ENCODE data around the gene LRBA.

LRBA gene

GRCh38 chr4:150681063-150681462 is 334.0 kb downstream of the LRBA start:
- no peak overlapping the region for H3K4me3 ChIP-seq
- no peak for DNase-seq (ENCODE audit: low spot score)
- no peak for TF ChIP-seq CTCF (IDR thresholded peaks at IDR 0.05)
- no peak overlapping the region for H3K27ac ChIP-seq

GRCh38 chr4:150680651-150681050 is 334.4 kb downstream of the LRBA start:
- no peak for TF ChIP-seq CTCF (IDR thresholded peaks at IDR 0.05)
- no peak for DNase-seq (ENCODE audit: low spot score)
- no peak overlapping the region for H3K27ac ChIP-seq
- no peak overlapping the region for H3K4me3 ChIP-seq

- Histone ChIP-seq H3K27ac (no peak overlapping the region), H3K4me3 (no peak overlapping the region)
- TF ChIP-seq CTCF (IDR thresholded peaks at IDR 0.05) = no peak
- DNase-seq (ENCODE audit: low spot score) = no peak
Observed at GRCh38 chr4:150679765-150680343, 335.2 kb downstream of the LRBA start.

- no peak for DNase-seq (ENCODE audit: low spot score)
- H3K4me3 ChIP-seq = no peak overlapping the region
- no peak overlapping the region for H3K27ac ChIP-seq
- TF ChIP-seq CTCF (IDR thresholded peaks at IDR 0.05) = no peak
Observed at GRCh38 chr4:150679018-150679764, 335.9 kb downstream of the LRBA start.

DNA sequence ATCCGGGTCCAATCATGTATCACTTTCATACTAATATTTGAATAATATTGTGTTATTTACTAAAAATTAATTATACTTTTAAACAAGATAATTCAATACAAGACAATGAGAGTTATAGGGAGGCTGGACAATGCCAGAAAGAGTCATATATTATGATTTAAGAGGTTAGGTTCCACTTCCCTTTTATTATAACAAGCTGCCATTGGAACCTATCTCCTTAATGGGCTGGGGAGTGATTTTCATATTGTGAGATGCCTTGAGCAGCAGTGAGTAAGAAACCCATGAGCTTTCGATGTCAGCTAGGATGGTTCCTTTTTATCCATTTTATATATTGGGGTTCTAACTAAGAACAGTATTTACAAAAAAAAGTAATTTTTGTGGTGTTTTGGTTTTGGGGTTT is 341.3 kb downstream of the LRBA start:
- H3K4me3 ChIP-seq = no peak overlapping the region
- H3K27ac ChIP-seq = no peak overlapping the region
- TF ChIP-seq CTCF (IDR thresholded peaks at IDR 0.05) = no peak
- no peak for DNase-seq (ENCODE audit: low spot score)

GRCh38 chr4:150668824-150669223 is 346.3 kb downstream of the LRBA start:
- Histone ChIP-seq H3K27ac (no peak overlapping the region), H3K4me3 (no peak overlapping the region)
- no peak for DNase-seq (ENCODE audit: low spot score)
- no peak for TF ChIP-seq CTCF (IDR thresholded peaks at IDR 0.05)

DNA sequence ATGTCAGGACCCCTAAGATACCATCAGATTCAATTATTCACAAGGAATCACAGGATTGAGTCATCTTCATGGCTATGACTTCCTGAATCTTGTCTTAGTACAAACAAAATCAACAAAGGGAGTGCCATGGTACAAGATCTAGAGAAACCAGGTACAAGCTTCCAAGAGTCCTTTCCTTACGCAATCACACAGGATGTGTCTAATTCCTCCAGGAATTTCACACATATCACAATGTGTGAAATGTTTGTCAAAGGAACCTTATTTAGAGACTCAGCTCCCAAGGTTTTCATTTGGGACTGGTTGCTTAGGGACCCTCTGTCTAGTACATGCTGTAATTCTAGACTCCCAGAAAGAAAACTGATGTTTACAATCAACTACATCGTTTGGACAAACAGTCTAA is 350.1 kb downstream of the LRBA start:
- no peak overlapping the region for H3K4me3 ChIP-seq
- TF ChIP-seq CTCF (IDR thresholded peaks at IDR 0.05) = no peak
- H3K27ac ChIP-seq = no peak overlapping the region
- DNase-seq (ENCODE audit: low spot score) = no peak
